GM19463 (cell line): Measurements from ENCODE around the gene WNT7A.
A peak's percentile ranks its signal among the peaks of the same experiment; 100 is the strongest.
"Not testable (repeated sequence)": the region's sequence is repeated elsewhere in the genome, so short reads cannot be mapped to it uniquely, and the experiment has no call there.

Experiments used
- ATAC-seq: cut with Tn5 transposase; IDR thresholded peaks from one replicate; pipeline ENCODE4 v1.9.1; 2021; ENCODE audit warnings: mild to moderate bottlenecking, moderate library complexity; ENCODE audit not compliant: unreplicated experiment

WNT7A gene

DNA sequence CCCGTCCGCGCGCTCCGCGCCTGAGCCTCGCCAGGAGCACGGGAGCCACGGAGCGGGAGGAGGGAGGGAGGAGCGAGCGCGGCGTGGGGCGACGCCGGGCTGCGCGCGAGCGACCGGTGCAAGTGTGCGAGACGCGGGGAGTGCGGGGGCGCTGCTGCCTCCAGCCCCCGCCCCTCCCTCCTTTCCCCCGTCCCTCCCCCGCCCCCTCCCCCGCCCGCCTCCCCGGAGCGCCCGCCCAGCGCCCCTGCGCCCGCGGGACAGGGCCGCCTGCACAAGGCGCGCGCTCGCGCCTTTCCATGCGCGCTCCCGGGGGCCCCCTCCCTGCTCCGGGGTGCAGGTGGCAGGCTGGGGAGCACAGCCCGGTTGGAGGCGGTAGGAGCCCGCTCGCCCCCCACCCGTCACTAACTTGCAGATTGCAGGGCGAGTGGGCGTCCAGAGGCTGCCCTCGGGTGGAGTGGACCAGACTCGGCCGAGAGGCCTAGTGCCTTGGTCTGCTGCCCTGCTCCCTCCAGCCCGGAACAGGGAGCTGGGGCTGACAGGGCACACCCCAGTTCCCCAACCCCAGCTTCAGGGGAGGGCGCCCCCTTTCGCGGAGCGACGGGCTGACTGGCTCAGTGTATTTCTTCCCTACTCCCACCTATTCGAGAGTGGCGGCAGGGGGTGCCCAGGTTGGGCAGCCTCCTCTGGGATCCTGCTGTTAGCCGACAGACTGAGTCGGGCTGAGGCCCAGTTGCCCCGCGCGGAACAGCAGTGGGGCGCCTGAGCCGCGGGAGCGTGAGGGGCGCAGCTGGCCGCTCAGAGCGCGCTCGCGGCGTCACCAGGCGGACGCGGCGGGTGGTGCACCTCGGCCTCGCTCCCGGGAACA is at the start of gene WNT7A:
WNT7A (minus strand) TSS at position 126 of the 865 bp plus-strand sequence. CDS start 255 bp downstream, outside the sequence.
- ATAC-seq: no peak

DNA sequence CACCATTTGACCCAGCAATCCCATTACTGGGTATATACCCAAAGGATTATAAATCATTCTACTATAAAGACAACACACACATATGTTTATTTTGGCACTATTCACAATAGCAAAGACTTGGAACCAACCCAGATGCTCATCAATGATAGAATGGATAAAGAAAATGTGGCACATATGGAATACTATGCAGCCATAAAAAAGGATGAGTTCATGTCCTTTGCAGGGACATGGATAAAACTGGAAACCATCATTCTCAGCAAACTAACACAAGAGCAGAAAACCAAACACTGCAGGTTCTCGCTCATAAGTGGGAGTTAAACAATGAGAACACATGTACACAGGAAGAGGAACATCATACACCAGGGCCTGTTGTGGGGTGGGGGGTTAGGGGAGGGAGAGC is 48.9 kb upstream of the WNT7A start:
- ATAC-seq: not testable (repeated sequence)

DNA sequence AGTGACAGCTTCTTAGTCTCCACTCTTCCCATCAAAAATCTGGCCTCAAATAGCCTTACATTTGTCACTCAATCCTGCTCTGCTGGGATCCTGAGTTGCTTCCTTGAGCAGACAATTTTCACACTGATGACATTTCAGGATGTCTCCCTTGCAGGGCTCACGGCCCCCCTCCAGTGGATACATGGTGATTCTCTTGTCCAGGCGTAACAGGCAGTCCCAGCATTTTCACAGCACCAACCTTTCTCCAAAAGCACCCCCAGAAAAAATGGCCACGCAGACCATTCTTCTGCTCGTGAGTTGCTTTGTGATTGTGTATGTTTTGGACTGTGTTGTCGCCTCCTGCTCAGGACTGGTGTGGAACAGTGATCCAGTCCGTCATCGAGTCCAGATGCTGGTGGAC is 47.4 kb upstream of the WNT7A start:
- ATAC-seq: no peak

DNA sequence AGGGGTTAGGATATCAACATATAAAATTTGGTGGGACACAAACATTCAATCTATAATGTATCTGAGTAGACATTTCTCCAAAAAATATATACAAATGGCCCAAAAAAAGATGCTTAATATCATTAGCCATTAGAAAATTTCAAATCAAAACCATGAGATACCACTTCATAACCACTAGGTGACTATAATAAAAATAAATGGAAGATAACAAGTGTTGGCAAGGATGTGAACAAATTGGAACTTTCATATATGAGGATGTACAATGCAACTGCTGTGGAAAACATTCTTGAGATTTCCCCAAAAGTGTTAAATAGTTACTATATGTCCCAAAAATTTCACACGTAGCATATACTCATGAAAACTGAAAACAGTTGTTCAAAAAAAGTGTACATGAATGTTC is 36.5 kb upstream of the WNT7A start:
- ATAC-seq: no peak

DNA sequence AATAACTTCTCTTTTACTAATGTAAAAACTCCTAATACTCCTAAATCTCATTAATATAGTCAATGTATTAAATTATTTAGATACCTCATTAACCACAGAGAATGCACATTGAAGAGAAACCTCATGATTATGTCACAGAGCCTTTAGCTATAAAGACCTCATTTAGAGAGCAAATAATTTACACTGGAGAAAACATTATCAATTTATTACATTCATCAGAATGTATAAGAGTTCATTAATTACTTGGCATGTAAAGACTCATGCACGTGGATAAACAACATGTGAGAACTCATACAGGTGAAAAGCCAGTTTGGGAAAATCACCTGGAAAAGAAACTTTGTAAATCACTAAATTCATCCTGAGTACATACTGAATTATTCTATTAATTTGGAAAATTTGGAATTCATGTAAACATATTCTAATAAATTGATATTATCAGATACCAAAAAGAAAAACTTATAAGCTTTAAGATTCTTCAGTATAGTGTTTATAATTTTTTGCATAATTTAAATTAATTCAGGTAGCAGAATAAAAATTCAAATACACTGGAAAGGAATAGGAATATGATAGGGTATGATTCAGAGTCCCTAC is 22.9 kb upstream of the WNT7A start:
- ATAC-seq: no peak

DNA sequence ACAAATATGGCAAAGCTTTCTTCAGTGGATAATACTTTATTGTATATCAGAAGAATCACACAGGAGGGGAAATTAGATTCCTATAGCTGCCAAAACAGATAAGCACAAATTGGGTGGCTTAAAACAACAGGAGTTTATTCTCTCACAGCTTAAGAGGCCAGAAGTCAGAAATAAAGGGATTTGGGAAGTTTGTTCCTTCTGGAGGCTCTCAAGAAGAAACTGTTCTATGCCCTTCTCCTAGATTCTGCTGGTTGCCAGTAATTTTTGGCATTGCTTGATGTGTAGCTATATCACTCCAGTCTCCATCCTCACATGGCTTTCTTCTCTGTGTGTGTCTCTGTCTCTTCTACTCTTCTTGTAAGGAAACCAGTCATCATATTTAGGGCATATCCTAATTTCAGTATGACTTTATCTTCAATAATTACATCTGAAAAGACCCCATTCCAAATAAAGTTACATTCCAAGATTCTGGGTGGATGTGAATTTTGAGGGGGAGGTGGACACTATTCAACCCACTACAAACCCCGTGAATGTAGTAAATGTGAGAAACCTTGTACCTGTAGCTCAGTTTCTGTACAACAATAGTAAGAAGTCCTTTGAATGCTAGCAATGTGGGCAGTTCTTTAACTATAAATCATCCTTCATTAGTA is 22.2 kb upstream of the WNT7A start:
- ATAC-seq: no peak

DNA sequence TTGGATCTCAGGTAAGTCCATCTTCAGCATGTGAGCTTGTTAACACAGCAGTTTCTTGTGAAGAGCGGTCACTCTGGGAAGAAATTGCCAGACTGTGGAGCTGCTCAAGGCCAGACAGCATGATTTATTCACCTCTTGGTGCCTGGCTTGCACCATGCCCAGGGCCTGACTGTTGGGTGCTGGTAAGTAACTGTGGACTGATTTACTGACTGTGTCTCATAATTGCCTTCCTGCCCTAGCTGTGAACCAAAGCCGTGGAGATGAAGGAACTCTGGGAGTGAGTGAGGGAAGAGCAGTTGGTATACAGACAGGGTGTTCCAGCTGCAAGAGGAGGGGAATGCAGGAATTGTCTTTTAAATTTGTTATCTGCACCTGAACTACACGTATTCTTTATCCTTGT is 18.5 kb upstream of the WNT7A start:
- ATAC-seq: no peak

DNA sequence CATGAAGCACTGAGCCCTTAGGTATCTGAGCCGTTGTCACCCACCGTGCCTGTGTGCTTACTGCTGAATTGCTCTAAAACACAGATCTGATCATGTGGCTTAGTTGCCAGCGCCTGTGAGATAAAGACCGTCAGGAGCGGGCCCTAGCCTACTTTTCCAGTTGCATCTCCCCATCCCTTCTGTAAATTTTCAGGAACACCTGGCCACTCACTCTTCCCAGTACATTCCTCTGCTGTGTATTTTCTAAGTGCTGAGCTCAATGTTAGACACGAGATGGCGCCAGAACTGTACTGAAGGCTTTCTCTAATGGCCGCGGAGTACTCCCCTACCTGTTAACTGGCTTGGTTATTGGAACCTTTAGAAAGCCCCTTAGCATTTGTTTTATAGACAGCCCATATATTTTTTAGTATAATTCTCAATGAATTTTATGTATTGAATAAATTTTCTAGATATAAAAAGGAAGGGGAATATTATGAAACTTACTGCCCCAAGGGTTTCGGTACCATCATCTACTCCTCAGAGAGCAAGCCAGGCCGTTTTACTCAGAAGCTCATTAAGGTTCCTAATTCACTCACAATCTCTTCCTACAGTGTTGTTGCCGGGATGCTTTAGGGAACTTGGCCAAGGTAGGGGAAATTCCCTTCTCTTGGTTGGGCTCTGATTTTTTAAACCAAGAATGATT is 16.7 kb upstream of the WNT7A start:
- no peak for ATAC-seq

DNA sequence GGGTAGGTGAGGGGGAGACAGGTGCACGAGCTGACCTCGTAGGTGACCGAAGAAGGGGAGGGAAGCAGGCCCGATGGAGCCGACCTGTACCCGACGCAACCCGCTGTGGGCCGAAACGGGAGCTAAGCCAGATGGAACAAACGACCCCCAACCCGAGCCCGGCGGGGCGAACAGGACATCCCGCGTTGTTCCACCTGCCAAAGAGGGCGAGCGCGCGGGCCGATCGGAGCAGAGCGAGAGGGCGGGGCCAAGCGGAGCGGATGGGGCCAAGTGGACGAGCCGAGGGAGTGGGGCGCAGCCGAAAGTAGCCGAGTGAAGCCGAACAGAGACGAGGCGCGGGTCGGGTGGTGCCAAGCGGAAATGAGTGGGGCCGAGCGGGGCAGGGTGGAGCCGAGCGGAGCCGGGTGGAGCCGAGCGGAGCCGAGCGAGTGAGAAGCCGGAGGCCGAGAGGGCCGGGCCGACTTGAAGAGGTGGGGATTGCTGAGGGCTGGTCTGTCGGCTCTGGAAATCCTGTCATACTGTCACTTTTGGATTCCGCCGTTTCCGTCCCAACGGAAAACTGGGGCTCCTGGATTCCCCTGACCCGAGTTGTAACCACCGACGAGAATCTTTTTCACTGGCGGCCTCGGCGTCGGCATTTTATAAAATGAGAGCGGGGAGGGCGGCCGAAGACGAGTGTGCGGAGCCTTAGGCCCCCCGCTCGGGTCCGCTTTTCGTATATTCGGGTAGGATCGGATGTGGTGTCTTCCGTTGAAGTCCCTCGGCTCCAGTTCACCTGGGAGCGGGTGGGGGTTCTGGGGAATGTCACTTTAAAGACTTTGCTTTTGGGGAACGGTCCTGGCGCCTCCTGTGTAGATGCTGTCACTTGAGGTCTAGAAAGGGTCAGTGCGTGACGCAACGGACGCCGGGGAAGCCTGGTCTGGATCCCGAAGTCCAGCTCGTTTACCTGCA is 15.6 kb upstream of the WNT7A start:
- peak; percentile 99 for ATAC-seq

DNA sequence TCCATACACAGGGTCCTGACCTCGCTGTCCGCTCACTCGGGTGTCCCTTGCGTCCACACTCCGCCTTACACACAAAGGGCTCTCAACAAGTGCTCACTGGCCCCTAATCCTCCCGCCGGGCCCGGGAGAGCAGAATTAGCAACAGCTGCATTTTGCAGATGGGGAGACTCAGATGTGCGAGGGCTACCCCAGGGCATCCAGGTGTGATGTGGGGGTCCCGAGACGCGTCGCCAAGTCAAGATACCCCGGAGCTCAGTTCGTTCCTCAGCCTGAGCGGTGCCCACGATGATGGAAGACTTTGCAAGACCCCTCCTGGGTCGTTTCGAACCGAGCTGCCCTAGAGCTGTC is 14.9 kb upstream of the WNT7A start:
- no peak for ATAC-seq

DNA sequence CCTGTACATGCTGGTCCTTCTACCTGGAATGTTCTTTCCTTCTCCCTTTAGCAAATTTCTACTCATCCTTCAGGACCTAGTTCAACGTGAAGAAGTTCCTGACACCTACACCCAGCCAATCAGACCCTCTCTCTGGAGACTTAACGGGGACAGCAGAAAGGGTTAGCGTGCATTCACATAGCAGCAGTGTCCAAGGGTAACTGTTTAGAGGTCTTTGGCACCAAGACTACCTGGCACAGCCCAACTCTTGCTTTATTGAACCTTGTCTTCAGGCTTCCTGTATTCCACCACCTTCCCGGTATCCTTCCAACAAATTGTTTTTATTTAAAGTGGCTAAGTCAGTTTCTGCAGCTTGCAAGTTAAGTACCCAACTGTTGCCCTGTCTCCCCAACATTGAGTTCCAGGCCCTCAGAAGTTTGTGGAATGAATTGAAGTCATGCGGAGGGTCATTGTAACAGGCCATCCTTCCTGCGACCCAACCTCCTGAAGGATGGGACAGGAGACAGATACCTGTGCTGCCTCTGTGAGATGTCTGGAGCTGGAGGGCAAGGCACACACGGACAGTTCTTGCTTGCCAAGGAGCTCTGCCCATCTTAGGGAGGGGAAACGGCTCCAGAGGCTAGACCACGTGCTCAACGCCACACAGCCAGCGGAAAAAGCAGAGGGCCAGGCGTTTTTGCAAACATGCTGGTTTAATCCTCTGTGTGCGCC is 14.4 kb upstream of the WNT7A start:
- ATAC-seq: no peak

DNA sequence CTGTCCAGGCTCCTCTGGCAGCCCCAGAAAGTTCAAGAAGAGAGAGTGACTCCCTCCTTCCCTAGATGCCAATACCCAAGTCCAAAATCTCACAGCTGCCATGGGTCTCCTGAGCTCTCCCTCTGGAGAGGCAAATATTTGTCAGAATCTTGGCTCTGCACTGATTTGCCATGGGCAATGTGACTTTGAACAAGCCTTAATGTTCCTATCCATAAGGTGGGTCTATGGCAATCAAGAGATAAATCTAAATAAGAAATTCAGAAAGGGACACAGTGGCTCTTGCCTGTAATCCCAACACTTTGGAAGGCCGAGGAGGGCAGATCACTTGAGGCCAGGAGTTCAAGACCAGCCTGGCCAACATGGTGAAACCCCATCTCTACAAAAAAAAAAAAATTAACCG is 12.4 kb upstream of the WNT7A start:
- no peak for ATAC-seq

DNA sequence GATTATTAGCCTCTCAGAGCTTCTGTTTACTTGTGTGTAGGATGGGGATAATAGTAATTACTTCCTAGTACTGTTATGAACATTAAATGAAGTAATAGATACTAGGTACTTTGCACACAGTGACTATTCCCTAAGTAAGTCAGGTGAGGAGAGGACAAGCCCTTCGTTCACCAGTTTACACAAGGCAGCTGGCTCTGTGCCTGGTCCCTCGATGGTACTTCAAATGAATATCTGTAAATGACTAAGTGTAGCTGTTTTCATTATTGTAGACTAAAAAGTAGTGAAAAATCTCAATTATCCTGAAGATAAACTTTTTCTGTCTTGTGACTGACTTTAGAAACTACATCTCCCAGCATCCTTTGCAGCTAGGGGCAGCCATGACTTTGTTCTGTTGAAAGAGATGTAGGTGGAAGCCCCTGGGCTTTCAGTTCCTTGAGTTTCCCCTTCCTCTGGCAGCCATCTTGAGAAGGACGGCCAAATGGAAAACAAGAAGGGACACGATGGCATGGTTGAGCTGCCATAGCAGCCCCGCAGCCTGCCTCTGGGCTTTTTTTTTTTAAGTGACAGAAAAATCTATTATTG is 11.7 kb upstream of the WNT7A start:
- ATAC-seq: no peak

DNA sequence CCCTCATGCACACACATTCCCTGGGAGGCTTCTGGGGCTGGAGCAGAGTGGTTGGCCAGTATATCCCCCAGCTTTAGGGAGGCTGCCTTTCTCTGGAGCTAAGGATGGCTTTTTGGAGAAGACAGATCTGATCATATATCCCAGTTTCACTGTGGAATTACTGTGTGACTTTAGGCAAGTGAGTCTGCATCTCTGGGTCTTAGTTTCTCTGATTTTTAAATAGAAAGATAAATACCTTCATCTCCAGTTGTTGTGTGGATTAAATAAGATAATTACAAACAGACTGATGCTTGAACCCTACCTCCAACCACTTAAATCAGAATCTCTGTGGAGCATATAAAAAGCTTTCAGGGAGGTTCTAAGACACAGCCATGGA is 11.1 kb upstream of the WNT7A start:
- no peak for ATAC-seq

DNA sequence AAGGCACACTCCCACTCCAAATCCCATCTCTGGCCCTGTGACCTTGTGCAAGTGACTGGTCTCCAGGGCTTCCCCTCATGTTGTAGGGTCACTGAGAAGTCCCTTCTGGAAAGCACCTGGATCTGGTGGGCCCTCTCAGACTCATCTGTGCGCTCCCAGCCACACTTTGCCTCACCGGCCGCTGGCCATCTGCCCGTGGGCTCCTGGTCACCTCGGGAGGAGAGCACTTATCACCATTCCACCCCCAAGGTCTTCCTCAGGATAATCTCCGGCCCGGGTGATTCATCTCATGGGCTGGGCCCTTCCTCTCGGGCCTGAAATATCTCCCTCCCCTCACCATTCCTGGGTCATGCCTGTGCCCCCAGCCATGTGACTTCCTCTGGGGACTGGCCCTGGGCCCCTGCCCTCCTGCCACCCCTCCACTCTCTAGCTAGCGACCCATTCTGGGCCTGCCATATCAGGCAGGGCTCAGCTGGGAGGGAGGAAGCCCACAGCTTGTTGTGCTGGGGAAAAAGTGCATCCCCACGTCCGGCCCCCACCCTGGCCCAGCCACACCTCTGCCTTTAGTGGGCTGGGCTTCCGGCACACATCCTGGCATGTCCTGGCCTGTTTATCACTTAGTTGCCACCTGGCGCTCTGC is 10.6 kb upstream of the WNT7A start:
- no peak for ATAC-seq

DNA sequence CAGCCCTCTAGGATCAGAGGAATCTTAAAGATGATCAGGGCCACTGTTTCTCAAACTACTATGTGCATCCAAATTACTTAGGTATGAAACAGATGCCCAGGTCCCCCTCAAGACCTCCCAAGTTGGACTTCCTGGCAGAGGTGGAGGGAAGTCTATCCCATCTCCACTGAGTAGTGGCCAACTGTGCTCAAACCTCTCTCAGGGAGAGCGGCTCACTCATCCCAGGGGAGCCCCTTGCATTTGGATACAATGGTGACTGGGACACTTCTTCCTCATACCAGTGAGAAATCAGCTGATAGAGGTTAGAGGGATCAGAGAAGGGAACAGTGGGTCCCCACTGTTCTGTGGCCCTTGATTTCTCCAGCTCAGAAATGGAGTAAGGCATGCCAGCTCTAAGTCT is 8.7 kb upstream of the WNT7A start:
- no peak for ATAC-seq

DNA sequence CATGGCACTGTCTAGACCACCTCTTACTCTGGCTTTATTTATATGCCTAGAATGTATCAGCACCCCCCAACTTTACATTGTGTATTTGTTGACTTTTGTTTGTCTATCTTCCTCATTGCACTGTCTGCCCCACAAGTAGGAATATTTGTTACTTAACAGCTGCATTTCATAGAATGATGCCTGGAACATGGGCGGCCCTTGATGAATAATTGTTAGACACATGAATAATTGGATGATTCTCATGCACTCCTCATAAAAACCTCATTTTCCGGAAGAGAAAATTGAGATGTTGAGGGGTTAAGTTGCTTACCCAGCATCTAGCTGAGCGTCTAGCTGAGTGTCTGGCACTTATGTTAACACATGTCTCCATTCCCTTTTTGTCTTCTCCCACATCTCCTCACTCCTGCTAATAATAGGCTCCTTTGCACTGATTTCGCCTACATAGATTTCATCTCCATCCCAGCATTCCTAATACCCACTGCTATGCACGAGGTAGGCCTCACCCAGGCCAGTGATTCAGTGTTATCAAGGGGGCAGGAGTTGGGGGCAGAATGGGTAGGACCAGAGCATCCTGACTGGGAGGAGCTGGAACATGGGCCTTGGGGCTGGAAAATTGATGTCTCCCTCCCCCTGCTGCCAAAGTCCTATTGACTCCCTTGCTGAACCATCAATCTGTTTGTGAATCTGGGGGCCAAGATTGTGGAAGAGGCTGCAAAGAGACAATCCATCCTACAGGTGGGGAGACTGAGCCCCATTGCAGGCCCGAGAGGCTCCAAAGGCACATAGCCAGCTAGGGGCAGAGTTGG is 7.8 kb upstream of the WNT7A start:
- ATAC-seq: no peak

DNA sequence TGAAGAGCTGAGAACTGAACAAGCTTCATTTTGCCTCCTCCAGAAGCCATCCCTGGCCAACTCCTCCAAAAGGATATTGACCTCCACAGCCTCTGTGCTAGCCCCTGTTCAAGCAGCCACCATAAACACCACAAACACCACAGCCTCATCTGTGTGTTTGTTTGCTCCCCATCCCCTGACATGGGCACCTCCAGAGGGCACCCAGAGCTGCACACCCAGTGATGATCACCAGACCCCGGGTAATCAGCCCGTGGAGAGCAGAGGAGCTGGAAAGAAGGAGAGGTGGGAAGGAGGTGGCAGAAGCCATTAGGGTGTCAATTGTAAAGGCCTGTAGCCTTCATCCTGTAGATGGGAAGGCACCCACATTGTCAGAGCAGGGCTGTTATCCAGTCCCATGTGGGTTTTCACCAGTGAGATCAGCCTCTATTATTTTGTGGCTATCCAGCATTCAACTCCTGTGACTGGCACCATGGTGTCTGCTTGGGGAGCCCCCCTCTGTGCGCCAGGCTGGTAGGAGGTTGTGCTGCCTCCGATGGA is 6.8 kb upstream of the WNT7A start:
- ATAC-seq: no peak
